DOHH2 (cell line): ENCODE results near the gene DOCK1.

Source experiments
- H3F3A ChIP-seq: fragments of 200-600 bp; sonication (generic), shearing (Covaris generic); 2 replicates; pipeline ENCODE4 v1.6.0; 2016; ENCODE audit warnings: antibody characterized with exemption, mild to moderate bottlenecking; ENCODE audit not compliant: control insufficient read depth, insufficient read depth
- H3K27ac ChIP-seq: fragments of 200-600 bp; sonication (generic); 2 replicates; pipeline ENCODE4 v1.5.1; 2014; ENCODE audit warnings: low read depth, mild to moderate bottlenecking, low read length, moderate library complexity
- H3K27me3 ChIP-seq: fragments of 200-600 bp; sonication (generic); 2 replicates; pipeline ENCODE4 v1.6.1; 2014; ENCODE audit warnings: mild to moderate bottlenecking, low read length, mixed read lengths; ENCODE audit not compliant: control insufficient read depth
- H3K36me3 ChIP-seq: fragments of 200-600 bp; sonication (generic); 2 replicates; pipeline ENCODE4 v1.6.1; 2014; ENCODE audit warnings: mild to moderate bottlenecking, low read length, moderate library complexity, mixed read lengths; ENCODE audit not compliant: control insufficient read depth
- H3K4me1 ChIP-seq: fragments of 200-600 bp; sonication (generic); 2 replicates; pipeline ENCODE4 v1.6.1; 2014; ENCODE audit warnings: mild to moderate bottlenecking, low read length, mixed read lengths; ENCODE audit not compliant: control insufficient read depth
- H3K4me2 ChIP-seq: fragments of 200-600 bp; sonication (generic); 2 replicates; pipeline ENCODE4 v1.6.0; 2014; ENCODE audit warnings: mild to moderate bottlenecking, low read length, moderate library complexity
- H3K4me3 ChIP-seq: fragments of 200-600 bp; sonication (generic); 2 replicates; pipeline ENCODE4 v1.5.1; 2014; ENCODE audit warnings: mild to moderate bottlenecking, low read length, mixed read lengths
- H3K79me2 ChIP-seq: fragments of 200-600 bp; sonication (generic); 2 replicates; pipeline ENCODE4 v1.6.1; 2014; ENCODE audit warnings: mild to moderate bottlenecking, low read length, mixed read lengths; ENCODE audit not compliant: control insufficient read depth
- H3K9me2 ChIP-seq: fragments of 200-600 bp; sonication (generic); replicated peaks from 2 replicates; pipeline ENCODE4 v1.6.1; 2014; ENCODE audit warnings: mild to moderate bottlenecking, low read length, mixed read lengths; ENCODE audit not compliant: control insufficient read depth
- H3K9me3 ChIP-seq: fragments of 200-600 bp; sonication (generic); 2 replicates; pipeline ENCODE4 v1.6.1; 2014; ENCODE audit warnings: antibody characterized with exemption, low read length, mixed read lengths; ENCODE audit not compliant: control insufficient read depth, insufficient read depth
- H4K20me1 ChIP-seq: fragments of 200-600 bp; sonication (generic); 2 replicates; pipeline ENCODE4 v1.6.0; 2014; ENCODE audit warnings: low read depth, mild to moderate bottlenecking, antibody characterized with exemption, low read length, moderate library complexity; ENCODE audit not compliant: control insufficient read depth, insufficient read depth
- CTCF ChIP-seq: fragments of 200-600 bp; sonication (generic); IDR thresholded peaks from one replicate; pipeline ENCODE4 v1.5.1; 2014; ENCODE audit warnings: antibody characterized with exemption, mild to moderate bottlenecking, low read depth, low read length; ENCODE audit not compliant: poor library complexity, severe bottlenecking
- EZH2phosphoT487 ChIP-seq: fragments of 200-600 bp; sonication (generic); IDR thresholded peaks from 2 replicates; pipeline ENCODE4 v1.6.1; 2017; ENCODE audit warnings: borderline replicate concordance, mild to moderate bottlenecking, antibody characterized with exemption, low read length, moderate library complexity, mixed read lengths

The DOCK1 gene

GRCh38 chr10:127303105-127303504 lies 397.9 kb downstream of the DOCK1 start:
- Histone ChIP-seq H3K36me3 (no peaks in the 10 kb centered on the region), H3K9me2 (no peaks in the 10 kb centered on the region), H3K4me3 (no peak overlapping the region), H3K27ac (no peak overlapping the region), H3K4me1 (no peaks in the 10 kb centered on the region), H3K27me3 (no peaks in the 10 kb centered on the region), H3F3A (no peaks in the 10 kb centered on the region), H3K4me2 (no peak overlapping the region), H3K9me3 (no peaks in the 10 kb centered on the region), H4K20me1 (no peaks in the 10 kb centered on the region), H3K79me2 (no peaks in the 10 kb centered on the region)
- no peak for TF ChIP-seq EZH2phosphoT487
- no peak for TF ChIP-seq CTCF

DNA sequence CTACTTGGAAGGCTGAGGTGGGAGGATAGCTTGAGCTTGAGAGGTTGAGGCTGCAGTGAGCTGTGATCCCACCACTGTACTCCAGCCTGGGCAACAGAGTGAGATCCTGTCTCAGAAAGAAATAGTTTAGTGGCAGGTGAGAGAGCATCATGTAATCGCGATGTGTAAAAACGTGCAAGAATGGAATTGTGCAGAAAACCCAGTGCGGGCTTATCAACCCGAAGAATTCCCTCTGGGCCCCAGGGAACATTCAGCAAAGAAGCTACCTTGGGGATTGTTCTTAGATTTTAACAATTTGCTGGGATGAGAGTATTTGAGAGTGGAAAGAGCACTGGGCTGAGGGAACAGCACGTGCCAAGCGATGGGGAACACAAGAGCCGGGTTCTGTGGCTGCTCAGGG lies 398.5 kb downstream of the DOCK1 start:
- H3K27me3 ChIP-seq = no peaks in the 10 kb centered on the region
- no peaks in the 10 kb centered on the region for H3K79me2 ChIP-seq
- no peaks in the 10 kb centered on the region for H3K36me3 ChIP-seq
- H4K20me1 ChIP-seq = no peaks in the 10 kb centered on the region
- H3K4me2 ChIP-seq = no peak overlapping the region
- TF ChIP-seq CTCF (no peak), EZH2phosphoT487 (no peak)
- no peak overlapping the region for H3K4me3 ChIP-seq
- H3F3A ChIP-seq = no peaks in the 10 kb centered on the region
- no peaks in the 10 kb centered on the region for H3K4me1 ChIP-seq
- no peak overlapping the region for H3K27ac ChIP-seq
- no peaks in the 10 kb centered on the region for H3K9me2 ChIP-seq
- no peaks in the 10 kb centered on the region for H3K9me3 ChIP-seq

DNA sequence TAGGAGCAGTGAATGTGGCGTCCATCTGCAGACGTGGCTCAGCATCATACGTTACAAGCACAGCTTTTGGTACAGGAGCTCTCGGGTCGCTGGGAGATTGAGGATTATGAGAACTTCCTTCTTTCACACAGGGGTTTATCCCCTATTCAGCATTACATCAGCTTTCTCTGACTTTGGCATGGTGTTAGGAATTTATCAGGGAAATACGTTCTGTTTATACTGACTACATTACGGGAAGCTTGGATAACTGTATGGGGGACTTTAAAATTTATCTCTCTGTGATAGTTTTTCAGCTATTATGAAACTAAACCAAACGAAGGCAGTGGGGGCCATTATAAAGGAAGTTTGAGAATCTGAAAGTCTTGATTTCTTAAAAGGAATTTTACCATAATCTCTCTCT lies 401.3 kb downstream of the DOCK1 start:
- no peak for TF ChIP-seq EZH2phosphoT487
- no peak for TF ChIP-seq CTCF
- no peaks in the 10 kb centered on the region for H4K20me1 ChIP-seq
- H3K27ac ChIP-seq = no peak overlapping the region
- H3K27me3 ChIP-seq = no peaks in the 10 kb centered on the region
- no peaks in the 10 kb centered on the region for H3K4me1 ChIP-seq
- H3K9me2 ChIP-seq = no peaks in the 10 kb centered on the region
- no peaks in the 10 kb centered on the region for H3F3A ChIP-seq
- H3K36me3 ChIP-seq = no peaks in the 10 kb centered on the region
- no peaks in the 10 kb centered on the region for H3K9me3 ChIP-seq
- H3K4me2 ChIP-seq = no peak overlapping the region
- H3K79me2 ChIP-seq = no peaks in the 10 kb centered on the region
- H3K4me3 ChIP-seq = no peak overlapping the region

GRCh38 chr10:127307338-127307737 lies 402.1 kb downstream of the DOCK1 start:
- H3K79me2 ChIP-seq = no peaks in the 10 kb centered on the region
- H3K4me3 ChIP-seq = no peak overlapping the region
- H3K36me3 ChIP-seq = no peaks in the 10 kb centered on the region
- no peaks in the 10 kb centered on the region for H3F3A ChIP-seq
- no peak overlapping the region for H3K27ac ChIP-seq
- TF ChIP-seq CTCF (no peak), EZH2phosphoT487 (no peak)
- no peaks in the 10 kb centered on the region for H3K27me3 ChIP-seq
- H3K9me2 ChIP-seq = no peaks in the 10 kb centered on the region
- no peaks in the 10 kb centered on the region for H3K9me3 ChIP-seq
- H4K20me1 ChIP-seq = no peaks in the 10 kb centered on the region
- H3K4me1 ChIP-seq = no peaks in the 10 kb centered on the region
- H3K4me2 ChIP-seq = no peak overlapping the region
